Mucosa of rectum (tissue), 2 donors: ENCODE measurements around the gene TM4SF5.

Experiments
- H3K27ac ChIP-seq, 2 donors: one replicate each; pipeline ENCODE4 v1.7.0; 2013; ENCODE audit warnings: inconsistent platforms in 2 of 2, low read depth in 2 of 2, low read length in 2 of 2
- H3K27me3 ChIP-seq, 2 donors: one replicate each; pipeline ENCODE4 v1.7.0; 2013; ENCODE audit warnings: low read length in 2 of 2; ENCODE audit not compliant: control insufficient read depth in 2 of 2, insufficient read depth in 2 of 2
- H3K36me3 ChIP-seq, 2 donors: one replicate each; pipeline ENCODE4 v1.7.0; 2013; ENCODE audit warnings: low read length in 2 of 2; ENCODE audit not compliant: control insufficient read depth in 2 of 2, insufficient read depth in 2 of 2
- H3K4me1 ChIP-seq, 2 donors: one replicate each; pipeline ENCODE4 v1.7.0; 2013; ENCODE audit warnings: low read length in 2 of 2, mild to moderate bottlenecking in 1 of 2; ENCODE audit not compliant: control insufficient read depth in 2 of 2, insufficient read depth in 2 of 2
- H3K4me3 ChIP-seq, 2 donors: one replicate each; pipeline ENCODE4 v1.7.0; 2013; ENCODE audit warnings: low read length in 2 of 2
- H3K9ac ChIP-seq, 2 donors: one replicate each; pipeline ENCODE4 v1.7.0; 2013; ENCODE audit warnings: low read length in 2 of 2, low read depth in 1 of 2, mild to moderate bottlenecking in 1 of 2
- H3K9me3 ChIP-seq, 2 donors: one replicate each; pipeline ENCODE4 v1.7.0; 2013; ENCODE audit warnings: low read length in 2 of 2; ENCODE audit not compliant: control insufficient read depth in 2 of 2
- donor health status: healthy.
- donor health status: Normal muscosa, but diverticular disease.

TM4SF5 gene

GRCh38 chr17:4788159-4788806 is 16.6 kb downstream of the TM4SF5 start:
- peak overlapping the region in 1 of 2 donors; percentile 89 for H3K9ac ChIP-seq
- peak overlapping the region in 1 of 2 donors; percentile 87 for H3K4me3 ChIP-seq
- H3K27ac ChIP-seq, result no peak overlapping the region
- H3K4me1 ChIP-seq, result peaks cover 16 to 27% of the 10 kb centered on the region in 2 donors
- H3K27me3 ChIP-seq, result peaks cover 3 to 4% of the 10 kb centered on the region in 2 donors
- H3K9me3 ChIP-seq, result no peaks in the 10 kb centered on the region
- no peaks in the 10 kb centered on the region for H3K36me3 ChIP-seq

- Histone ChIP-seq H3K4me3 (peak within 1 kb of the TSS; percentile 68 to 87), H3K9me3 (no peaks in the 10 kb centered on the region), H3K9ac (peak within 1 kb of the TSS; percentile 82 to 89), H3K4me1 (peaks cover 16 to 27% of the 10 kb centered on the region in 2 donors), H3K27me3 (peaks cover 3 to 4% of the 10 kb centered on the region in 2 donors), H3K36me3 (no peaks in the 10 kb centered on the region), H3K27ac (peak within 1 kb of the TSS; percentile 95 to 96)
Observed at GRCh38 chr17:4788807-4789700, 17.4 kb downstream of the TM4SF5 start, which contains the start of gene GLTPD2. Gene GLTPD2 (plus strand): TSS chr17:4788964. CDS start chr17:4789012, 48 bp downstream.

GRCh38 chr17:4789701-4789950 is 17.9 kb downstream of the TM4SF5 start:
- H3K36me3 ChIP-seq, result no peaks in the 10 kb centered on the region
- H3K9me3 ChIP-seq, result no peaks in the 10 kb centered on the region
- H3K27ac ChIP-seq, result peak overlapping the region; percentile 95 to 96
- peak overlapping the region; percentile 82 to 89 for H3K9ac ChIP-seq
- H3K4me1 ChIP-seq, result peaks cover 16 to 27% of the 10 kb centered on the region in 2 donors
- H3K4me3 ChIP-seq, result peak overlapping the region; percentile 68 to 87
- peaks cover 3 to 4% of the 10 kb centered on the region in 2 donors for H3K27me3 ChIP-seq

GRCh38 chr17:4789951-4790704 is 18.4 kb downstream of the TM4SF5 start:
- H3K9ac ChIP-seq, result peak overlapping the region; percentile 82 to 89
- peak overlapping the region; percentile 68 to 87 for H3K4me3 ChIP-seq
- H3K27ac ChIP-seq, result peak overlapping the region; percentile 95 to 96
- peaks cover 16 to 27% of the 10 kb centered on the region in 2 donors for H3K4me1 ChIP-seq
- H3K27me3 ChIP-seq, result peaks cover 3 to 4% of the 10 kb centered on the region in 2 donors
- H3K9me3 ChIP-seq, result no peaks in the 10 kb centered on the region
- no peaks in the 10 kb centered on the region for H3K36me3 ChIP-seq

- peak overlapping the region; percentile 82 to 89 for H3K9ac ChIP-seq
- peak overlapping the region; percentile 68 to 87 for H3K4me3 ChIP-seq
- H3K27ac ChIP-seq, result peak overlapping the region; percentile 95 to 96
- H3K27me3 ChIP-seq, result peaks cover 0 to 3% of the 10 kb centered on the region in 2 donors
- H3K36me3 ChIP-seq, result no peaks in the 10 kb centered on the region
- peaks cover 16 to 27% of the 10 kb centered on the region in 2 donors for H3K4me1 ChIP-seq
- no peaks in the 10 kb centered on the region for H3K9me3 ChIP-seq
Observed at GRCh38 chr17:4790705-4791088, 19.0 kb downstream of the TM4SF5 start.

- Histone ChIP-seq H3K27me3 (no peaks in the 10 kb centered on the region), H3K36me3 (peaks cover 4 to 16% of the 10 kb centered on the region in 2 donors), H3K4me3 (peak overlapping the region; percentile 98 to 100), H3K27ac (no peak overlapping the region), H3K9ac (no peak overlapping the region), H3K4me1 (peaks cover 7 to 9% of the 10 kb centered on the region in 2 donors), H3K9me3 (no peaks in the 10 kb centered on the region)
Observed at GRCh38 chr17:4795168-4795567, 23.5 kb downstream of the TM4SF5 start.

- Histone ChIP-seq H3K36me3 (peaks cover 4 to 16% of the 10 kb centered on the region in 2 donors), H3K9ac (peak overlapping the region; percentile 85 to 87), H3K4me3 (peak overlapping the region; percentile 98 to 100), H3K9me3 (no peaks in the 10 kb centered on the region), H3K27me3 (no peaks in the 10 kb centered on the region), H3K27ac (peak overlapping the region; percentile 63 to 67), H3K4me1 (peaks cover 3 to 6% of the 10 kb centered on the region in 2 donors)
Observed at GRCh38 chr17:4796552-4796920, 24.9 kb downstream of the TM4SF5 start.

- H3K9me3 ChIP-seq, result no peaks in the 10 kb centered on the region
- H3K4me1 ChIP-seq, result peaks cover 3 to 6% of the 10 kb centered on the region in 2 donors
- no peak overlapping the region for H3K27ac ChIP-seq
- no peak overlapping the region for H3K4me3 ChIP-seq
- no peaks in the 10 kb centered on the region for H3K27me3 ChIP-seq
- H3K9ac ChIP-seq, result no peak overlapping the region
- H3K36me3 ChIP-seq, result peaks cover 4 to 16% of the 10 kb centered on the region in 2 donors
Observed at GRCh38 chr17:4800462-4801196, 28.9 kb downstream of the TM4SF5 start.

GRCh38 chr17:4802228-4802627 is 30.5 kb downstream of the TM4SF5 start, which contains the start of gene C17orf114:
Gene C17orf114 (minus strand): TSS chr17:4802328.
- no peak within 1 kb of the TSS for H3K27ac ChIP-seq
- no peak within 1 kb of the TSS for H3K9ac ChIP-seq
- peaks cover 4 to 16% of the 10 kb centered on the region in 2 donors for H3K36me3 ChIP-seq

More at GRCh38 chr17:4802228-4802627, 30.5 kb downstream of the TM4SF5 start, which contains the start of gene C17orf114:
- Histone ChIP-seq H3K4me1 (peaks cover 3 to 5% of the 10 kb centered on the region in 2 donors), H3K9me3 (no peaks in the 10 kb centered on the region), H3K4me3 (no peak within 1 kb of the TSS), H3K27me3 (no peaks in the 10 kb centered on the region)
